Neural crest cell (in vitro differentiated cells): ENCODE measurements around the gene SLC19A1. TPM values are rescaled to one million over a fixed set of nuclear protein-coding genes. Genes with fewer than 3 reads are reported as not detected.

Experiments
- DNase-seq: peaks from one replicate; pipeline ENCODE4 v3.0.0; 2021; ENCODE audit warnings: low read depth, mixed read lengths, low spot score
- H3K27ac Mint-ChIP-seq: one replicate; pipeline ENCODE4 v1.8.0; 2021; ENCODE audit warnings: mild to moderate bottlenecking, mixed read lengths; ENCODE audit not compliant: unreplicated experiment
- H3K27me3 Mint-ChIP-seq: 2 replicates; pipeline ENCODE4 v1.8.0; 2021; ENCODE audit warnings: low read depth, mild to moderate bottlenecking, mixed read lengths
- H3K36me3 Mint-ChIP-seq: 2 replicates; pipeline ENCODE4 v1.8.0; 2021; ENCODE audit warnings: low read depth, mild to moderate bottlenecking, mixed read lengths
- H3K4me1 Mint-ChIP-seq: 2 replicates; pipeline ENCODE4 v1.8.0; 2021; ENCODE audit warnings: mixed read lengths
- H3K4me3 Mint-ChIP-seq: one replicate; pipeline ENCODE4 v1.8.0; 2021; ENCODE audit warnings: mild to moderate bottlenecking, mixed read lengths
- H3K9me3 Mint-ChIP-seq: 2 replicates; pipeline ENCODE4 v1.8.0; 2021; ENCODE audit warnings: mixed read lengths
- total RNA-seq: library from RNA; stranded (reverse); gene quantifications from 2 replicates; pipeline ENCODE4 v1.2.1, GENCODE V29; 2021
- TF ChIP-seq, protein P1 (sequence below): fragments of 200-600 bp; sonication (generic); conservative IDR thresholded peaks from 2 replicates; pipeline ENCODE4 v1.5.0; 2021; ENCODE audit warnings: antibody characterized with exemption, mild to moderate bottlenecking

The SLC19A1 gene
- total RNA-seq, 1 donor from 2014 or later = 35.1 TPM

DNA sequence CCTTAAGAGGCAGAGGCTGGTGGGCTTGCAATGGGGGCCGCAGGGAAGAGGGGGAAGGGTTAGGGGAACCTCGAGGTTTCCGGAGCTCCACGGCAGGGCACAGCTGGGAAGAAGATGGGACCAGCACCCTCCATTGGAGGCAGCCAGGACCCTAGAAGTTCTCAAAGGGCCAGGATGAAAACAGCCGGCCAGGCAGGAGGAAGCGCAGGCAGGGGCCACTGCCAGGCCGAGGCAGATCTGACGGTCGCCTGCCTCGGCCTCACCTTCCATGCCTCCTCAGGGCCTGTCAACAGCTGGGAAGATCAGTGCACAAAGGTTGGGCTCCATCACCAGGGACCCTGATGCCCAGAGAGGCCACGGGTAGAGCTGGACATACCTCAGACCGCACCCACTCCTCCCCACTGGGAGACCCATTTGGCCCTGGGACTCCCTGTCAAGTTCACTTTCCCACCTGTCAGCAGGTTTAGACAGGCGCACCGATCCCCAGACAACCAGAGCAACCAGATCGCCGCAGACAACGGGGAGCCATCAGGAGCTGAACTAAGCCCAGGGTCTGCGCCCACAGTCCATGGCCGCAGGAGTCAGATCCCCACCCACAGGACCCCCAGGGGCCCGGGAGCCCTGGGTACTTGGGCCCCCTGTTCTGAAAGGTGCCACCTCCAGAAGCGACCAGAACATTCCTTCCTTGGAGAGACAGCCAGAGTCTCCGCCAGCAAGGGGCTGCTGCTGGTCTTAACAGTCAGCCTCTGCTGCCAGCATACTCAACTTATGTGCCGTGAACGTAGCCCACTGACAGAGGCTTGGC, 2.2 kb downstream of the SLC19A1 start:
- Mint-ChIP-seq H3K4me3 (peak overlapping the region; percentile 91), H3K27me3 (no peaks in the 10 kb centered on the region), H3K36me3 (no peaks in the 10 kb centered on the region), H3K4me1 (peaks cover 15% of the 10 kb centered on the region), H3K27ac (peak overlapping the region; percentile 67), H3K9me3 (no peaks in the 10 kb centered on the region)
- no peak for DNase-seq
- TF ChIP-seq, protein P1, sequence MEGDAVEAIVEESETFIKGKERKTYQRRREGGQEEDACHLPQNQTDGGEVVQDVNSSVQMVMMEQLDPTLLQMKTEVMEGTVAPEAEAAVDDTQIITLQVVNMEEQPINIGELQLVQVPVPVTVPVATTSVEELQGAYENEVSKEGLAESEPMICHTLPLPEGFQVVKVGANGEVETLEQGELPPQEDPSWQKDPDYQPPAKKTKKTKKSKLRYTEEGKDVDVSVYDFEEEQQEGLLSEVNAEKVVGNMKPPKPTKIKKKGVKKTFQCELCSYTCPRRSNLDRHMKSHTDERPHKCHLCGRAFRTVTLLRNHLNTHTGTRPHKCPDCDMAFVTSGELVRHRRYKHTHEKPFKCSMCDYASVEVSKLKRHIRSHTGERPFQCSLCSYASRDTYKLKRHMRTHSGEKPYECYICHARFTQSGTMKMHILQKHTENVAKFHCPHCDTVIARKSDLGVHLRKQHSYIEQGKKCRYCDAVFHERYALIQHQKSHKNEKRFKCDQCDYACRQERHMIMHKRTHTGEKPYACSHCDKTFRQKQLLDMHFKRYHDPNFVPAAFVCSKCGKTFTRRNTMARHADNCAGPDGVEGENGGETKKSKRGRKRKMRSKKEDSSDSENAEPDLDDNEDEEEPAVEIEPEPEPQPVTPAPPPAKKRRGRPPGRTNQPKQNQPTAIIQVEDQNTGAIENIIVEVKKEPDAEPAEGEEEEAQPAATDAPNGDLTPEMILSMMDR = no peak

DNA sequence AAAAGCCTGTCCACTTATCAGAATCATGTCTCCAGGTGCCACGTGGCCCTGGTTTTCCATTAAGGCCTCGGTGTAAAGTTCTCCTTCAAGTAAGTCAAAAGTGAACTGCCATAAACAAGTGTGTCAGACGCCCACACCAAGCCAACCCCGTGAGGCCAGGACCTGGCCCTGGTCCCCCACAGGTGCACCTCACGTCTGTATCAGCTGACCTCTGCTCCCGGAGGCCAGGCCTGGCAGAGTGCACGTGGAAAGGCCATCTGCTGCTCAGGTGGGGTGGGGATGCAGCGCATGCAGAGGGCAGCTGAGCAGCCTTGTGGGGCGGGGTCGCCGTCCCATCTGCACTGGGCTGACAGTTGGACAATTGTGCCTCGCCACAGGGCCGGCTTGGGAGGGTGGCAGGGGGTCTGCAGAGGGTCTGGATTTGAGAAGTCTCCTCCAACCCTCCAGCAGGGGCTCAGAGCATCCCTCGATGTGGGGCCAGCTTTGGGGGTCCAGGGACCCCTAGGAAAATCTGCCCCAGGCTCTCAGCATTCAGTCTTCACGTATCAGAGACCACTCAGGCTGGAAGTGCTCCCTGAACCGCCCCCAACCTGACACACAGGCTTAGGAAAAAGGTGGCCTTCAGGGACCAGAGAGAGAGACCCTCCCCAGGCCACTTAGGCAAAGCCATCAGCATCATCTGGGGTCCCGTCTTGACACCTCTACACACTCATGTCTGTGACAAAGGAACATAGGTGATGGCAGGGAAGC, 3.0 kb downstream of the SLC19A1 start:
- Mint-ChIP-seq H3K9me3 (no peaks in the 10 kb centered on the region), H3K4me1 (peaks cover 15% of the 10 kb centered on the region), H3K27me3 (no peaks in the 10 kb centered on the region), H3K27ac (no peak overlapping the region), H3K36me3 (no peaks in the 10 kb centered on the region), H3K4me3 (peak overlapping the region; percentile 91)
- TF ChIP-seq, protein P1 = no peak
- no peak for DNase-seq

DNA sequence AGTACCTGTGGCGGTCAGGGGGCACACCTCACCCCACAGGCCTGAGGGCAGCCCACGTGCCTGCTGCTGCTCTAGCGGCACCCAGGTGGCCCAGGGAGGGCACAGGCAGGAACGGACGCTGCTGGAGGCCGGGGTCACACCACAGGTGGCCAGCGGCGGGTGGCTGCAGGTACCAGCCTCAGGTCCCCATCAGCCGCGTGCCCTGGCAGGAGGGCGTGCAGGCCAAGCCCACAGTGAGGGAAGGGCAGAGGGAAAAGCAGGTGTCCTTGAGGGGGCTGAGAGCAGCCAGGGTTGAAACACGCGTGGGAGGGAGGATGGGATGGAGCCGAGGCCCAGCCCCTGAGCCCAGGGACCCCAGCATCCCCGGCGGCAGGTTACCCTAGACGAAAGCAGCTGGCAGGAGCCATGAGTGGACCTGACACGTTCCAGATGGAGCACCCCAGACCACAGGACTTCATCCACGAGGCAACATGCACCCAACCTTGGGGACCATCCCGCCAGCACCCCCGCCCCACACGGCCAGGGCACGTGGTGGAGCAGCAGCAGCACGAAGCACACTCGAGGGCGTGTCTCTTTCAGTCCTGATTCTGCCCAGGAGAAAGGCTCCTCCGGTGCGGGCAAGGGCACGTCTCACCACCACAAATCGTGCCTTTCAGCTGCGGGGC, 3.7 kb downstream of the SLC19A1 start:
- no peak overlapping the region for H3K4me3 Mint-ChIP-seq
- TF ChIP-seq, protein P1 = no peak
- no peaks in the 10 kb centered on the region for H3K27me3 Mint-ChIP-seq
- peaks cover 15% of the 10 kb centered on the region for H3K4me1 Mint-ChIP-seq
- no peaks in the 10 kb centered on the region for H3K36me3 Mint-ChIP-seq
- DNase-seq = no peak
- H3K27ac Mint-ChIP-seq = no peak overlapping the region
- H3K9me3 Mint-ChIP-seq = no peaks in the 10 kb centered on the region

DNA sequence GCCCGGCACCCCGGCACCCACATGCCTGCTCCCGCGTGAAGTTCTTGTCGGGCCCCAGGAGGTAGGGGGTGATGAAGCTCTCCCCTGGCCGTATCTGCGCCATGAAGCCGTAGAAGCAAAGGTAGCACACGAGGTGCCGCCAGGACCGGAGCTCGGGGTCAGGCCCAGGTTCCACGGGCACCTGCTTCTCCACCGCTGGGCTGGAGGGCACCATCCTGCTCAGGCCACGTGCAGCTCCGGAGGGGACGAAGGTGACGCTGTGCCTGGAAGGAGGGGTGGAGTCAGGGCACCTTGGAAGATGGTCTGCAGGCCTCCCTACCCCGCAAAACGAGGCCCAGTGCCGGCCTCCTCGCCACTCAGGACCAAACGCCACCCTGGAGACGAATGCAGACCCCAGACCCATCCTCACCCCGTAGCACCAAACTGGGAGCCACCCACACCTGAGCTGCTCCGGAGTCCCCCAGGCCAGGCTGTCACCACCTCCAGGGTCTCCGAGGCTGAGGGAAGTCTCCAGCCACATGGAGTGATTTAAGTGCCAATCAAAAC, 4.4 kb downstream of the SLC19A1 start:
- no peak for DNase-seq
- no peak overlapping the region for H3K4me3 Mint-ChIP-seq
- peaks cover 15% of the 10 kb centered on the region for H3K4me1 Mint-ChIP-seq
- no peaks in the 10 kb centered on the region for H3K9me3 Mint-ChIP-seq
- H3K27ac Mint-ChIP-seq = no peak overlapping the region
- H3K36me3 Mint-ChIP-seq = no peaks in the 10 kb centered on the region
- TF ChIP-seq, protein P1 = no peak
- H3K27me3 Mint-ChIP-seq = no peaks in the 10 kb centered on the region

DNA sequence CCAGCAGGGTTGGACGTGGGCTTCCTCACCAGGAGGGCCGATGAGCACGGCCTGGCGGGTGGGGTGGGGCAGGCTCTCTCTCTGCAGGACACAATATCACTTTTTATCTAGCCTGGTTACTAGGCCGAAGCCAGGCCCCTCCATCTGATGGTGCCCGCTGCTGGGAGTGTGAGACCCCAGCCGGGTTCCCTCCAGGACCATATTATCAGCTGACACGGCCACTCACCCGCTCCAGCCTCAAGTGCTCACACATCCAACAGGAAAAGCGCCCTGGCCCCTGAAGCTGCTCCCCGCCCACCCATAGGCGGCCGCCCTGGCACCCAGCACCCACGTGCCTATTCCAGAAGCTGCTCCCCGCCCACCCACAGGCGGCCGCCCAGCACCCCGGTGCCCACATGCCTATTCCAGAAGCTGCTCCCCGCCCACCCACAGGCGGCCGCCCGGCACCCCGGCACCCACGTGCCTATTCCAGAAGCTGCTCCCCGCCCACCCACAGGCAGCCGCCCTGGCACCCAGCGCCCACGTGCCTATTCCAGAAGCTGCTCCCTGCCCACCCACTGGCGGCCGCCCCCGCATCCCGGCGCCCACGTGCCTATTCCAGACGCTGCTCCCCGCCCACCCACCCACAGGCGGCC, 5.0 kb downstream of the SLC19A1 start:
- H3K4me3 Mint-ChIP-seq = peak overlapping the region; percentile 21
- TF ChIP-seq, protein P1 = no peak
- peaks cover 15% of the 10 kb centered on the region for H3K4me1 Mint-ChIP-seq
- H3K27me3 Mint-ChIP-seq = no peaks in the 10 kb centered on the region
- H3K9me3 Mint-ChIP-seq = no peaks in the 10 kb centered on the region
- no peak overlapping the region for H3K27ac Mint-ChIP-seq
- no peaks in the 10 kb centered on the region for H3K36me3 Mint-ChIP-seq
- DNase-seq = no peak
